ENCODE results near the gene PHPT1. TPM values are rescaled to one million over a fixed set of nuclear protein-coding genes. Genes with fewer than 3 reads are reported as not detected.
A peak's percentile ranks its signal among the peaks of the same experiment; 100 is the strongest.

Gene PHPT1
- total and polyA plus RNA-seq, 4 donors: 75.0 to 195 (median 117) TPM

DNA sequence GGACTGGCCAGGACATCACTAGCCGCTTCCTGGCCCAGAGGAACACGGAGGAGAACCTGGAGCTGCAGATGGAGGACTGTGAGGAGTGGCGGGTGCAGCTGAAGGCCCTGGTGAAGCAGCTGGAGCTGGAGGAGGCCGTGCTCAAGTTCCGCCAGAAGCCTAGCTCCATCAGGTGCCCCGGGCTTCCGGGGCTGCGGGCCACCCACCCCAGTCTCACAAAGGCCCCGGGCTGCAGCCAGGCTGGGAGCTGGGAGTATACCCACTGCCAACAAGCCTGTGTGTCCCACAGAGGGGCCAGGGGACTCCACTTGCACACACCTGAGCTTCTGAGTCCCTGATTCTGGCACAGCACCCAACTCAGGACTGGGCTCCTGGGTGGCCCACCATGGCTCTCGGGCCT is 43.1 kb upstream of the PHPT1 start:
- Histone ChIP-seq H3K4me1 (ENCODE audit: control insufficient read depth in 5 of 5, insufficient read depth in 5 of 5, low read length in 5 of 5) (peaks cover 0 to 25% (median 4%) of the 10 kb centered on the region in 5 donors), H3K27ac (ENCODE audit: low read depth in 1 of 2, low read length in 1 of 2) (no peak overlapping the region), H3K27me3 (ENCODE audit: control insufficient read depth in 3 of 3, insufficient read depth in 3 of 3, low read length in 2 of 3) (peaks cover 0 to 7% (median 3%) of the 10 kb centered on the region in 3 donors), H3K36me3 (ENCODE audit: control insufficient read depth in 4 of 4, insufficient read depth in 4 of 4, low read length in 4 of 4) (peaks cover 0 to 5% (median under 1%) of the 10 kb centered on the region in 4 donors), H3K4me3 (no peak overlapping the region), H3K9ac (ENCODE audit: insufficient read depth in 1 of 2, low read length in 2 of 2) (no peak overlapping the region), H3K9me3 (ENCODE audit: control insufficient read depth in 4 of 4, insufficient read depth in 3 of 4, low read length in 3 of 4) (no peaks in the 10 kb centered on the region)
- DNase-seq (no peak), ATAC-seq (ENCODE audit: insufficient read depth, low FRiP score) (no peak)
- WGBS, 2 donors: 96 to 97% methylated on average over 10 of the region's 10 CpGs
- TF ChIP-seq, protein P1, sequence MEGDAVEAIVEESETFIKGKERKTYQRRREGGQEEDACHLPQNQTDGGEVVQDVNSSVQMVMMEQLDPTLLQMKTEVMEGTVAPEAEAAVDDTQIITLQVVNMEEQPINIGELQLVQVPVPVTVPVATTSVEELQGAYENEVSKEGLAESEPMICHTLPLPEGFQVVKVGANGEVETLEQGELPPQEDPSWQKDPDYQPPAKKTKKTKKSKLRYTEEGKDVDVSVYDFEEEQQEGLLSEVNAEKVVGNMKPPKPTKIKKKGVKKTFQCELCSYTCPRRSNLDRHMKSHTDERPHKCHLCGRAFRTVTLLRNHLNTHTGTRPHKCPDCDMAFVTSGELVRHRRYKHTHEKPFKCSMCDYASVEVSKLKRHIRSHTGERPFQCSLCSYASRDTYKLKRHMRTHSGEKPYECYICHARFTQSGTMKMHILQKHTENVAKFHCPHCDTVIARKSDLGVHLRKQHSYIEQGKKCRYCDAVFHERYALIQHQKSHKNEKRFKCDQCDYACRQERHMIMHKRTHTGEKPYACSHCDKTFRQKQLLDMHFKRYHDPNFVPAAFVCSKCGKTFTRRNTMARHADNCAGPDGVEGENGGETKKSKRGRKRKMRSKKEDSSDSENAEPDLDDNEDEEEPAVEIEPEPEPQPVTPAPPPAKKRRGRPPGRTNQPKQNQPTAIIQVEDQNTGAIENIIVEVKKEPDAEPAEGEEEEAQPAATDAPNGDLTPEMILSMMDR (IDR thresholded peaks at IDR 0.05; ENCODE audit: control extremely low read depth, extremely low read depth): no peak

DNA sequence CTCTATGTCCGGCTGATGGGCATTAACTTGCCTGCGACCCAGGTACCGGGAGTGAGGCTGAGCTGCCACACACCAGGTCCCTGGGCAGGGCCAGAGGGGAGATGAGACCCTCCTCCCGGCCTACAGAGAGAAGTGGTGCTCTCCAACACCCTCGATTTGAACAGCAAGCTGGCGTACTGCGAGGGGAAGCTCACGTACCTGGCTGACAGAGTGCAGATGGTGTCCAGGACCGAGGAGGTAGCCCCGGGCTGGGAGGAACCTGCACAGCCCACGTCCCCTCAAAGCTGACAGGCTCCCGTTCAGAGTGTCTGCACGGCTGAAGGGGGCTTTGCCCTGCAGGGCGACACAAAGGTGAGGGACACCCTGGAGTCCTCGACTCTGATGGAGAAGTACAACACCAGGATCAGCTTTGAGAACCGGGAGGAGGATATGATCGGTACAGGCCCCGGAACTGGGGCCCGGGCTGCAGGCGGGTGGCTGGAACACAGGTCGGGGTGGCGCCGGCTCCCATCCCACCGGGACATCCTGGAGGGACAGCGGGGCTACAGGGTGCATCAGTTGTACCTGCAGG is 42.5 kb upstream of the PHPT1 start:
- no peak overlapping the region for H3K9ac ChIP-seq (ENCODE audit: insufficient read depth in 1 of 2, low read length in 2 of 2)
- H3K27ac ChIP-seq (ENCODE audit: low read depth in 1 of 2, low read length in 1 of 2): no peak overlapping the region
- TF ChIP-seq, protein P1 (IDR thresholded peaks at IDR 0.05; ENCODE audit: control extremely low read depth, extremely low read depth): no peak
- H3K9me3 ChIP-seq (ENCODE audit: control insufficient read depth in 4 of 4, insufficient read depth in 3 of 4, low read length in 3 of 4): no peaks in the 10 kb centered on the region
- H3K36me3 ChIP-seq (ENCODE audit: control insufficient read depth in 4 of 4, insufficient read depth in 4 of 4, low read length in 4 of 4): peaks cover 0 to 5% (median under 1%) of the 10 kb centered on the region in 4 donors
- ATAC-seq (ENCODE audit: insufficient read depth, low FRiP score) (no peak), DNase-seq (no peak)
- 74 to 83% methylated on average over 25 of the region's 25 CpGs for WGBS, 2 donors
- peak overlapping the region; percentile 92 for H3K4me3 ChIP-seq
- peaks cover 0 to 7% (median 3%) of the 10 kb centered on the region in 3 donors for H3K27me3 ChIP-seq (ENCODE audit: control insufficient read depth in 3 of 3, insufficient read depth in 3 of 3, low read length in 2 of 3)
- H3K4me1 ChIP-seq (ENCODE audit: control insufficient read depth in 5 of 5, insufficient read depth in 5 of 5, low read length in 5 of 5): peaks cover 0 to 25% (median 4%) of the 10 kb centered on the region in 5 donors

DNA sequence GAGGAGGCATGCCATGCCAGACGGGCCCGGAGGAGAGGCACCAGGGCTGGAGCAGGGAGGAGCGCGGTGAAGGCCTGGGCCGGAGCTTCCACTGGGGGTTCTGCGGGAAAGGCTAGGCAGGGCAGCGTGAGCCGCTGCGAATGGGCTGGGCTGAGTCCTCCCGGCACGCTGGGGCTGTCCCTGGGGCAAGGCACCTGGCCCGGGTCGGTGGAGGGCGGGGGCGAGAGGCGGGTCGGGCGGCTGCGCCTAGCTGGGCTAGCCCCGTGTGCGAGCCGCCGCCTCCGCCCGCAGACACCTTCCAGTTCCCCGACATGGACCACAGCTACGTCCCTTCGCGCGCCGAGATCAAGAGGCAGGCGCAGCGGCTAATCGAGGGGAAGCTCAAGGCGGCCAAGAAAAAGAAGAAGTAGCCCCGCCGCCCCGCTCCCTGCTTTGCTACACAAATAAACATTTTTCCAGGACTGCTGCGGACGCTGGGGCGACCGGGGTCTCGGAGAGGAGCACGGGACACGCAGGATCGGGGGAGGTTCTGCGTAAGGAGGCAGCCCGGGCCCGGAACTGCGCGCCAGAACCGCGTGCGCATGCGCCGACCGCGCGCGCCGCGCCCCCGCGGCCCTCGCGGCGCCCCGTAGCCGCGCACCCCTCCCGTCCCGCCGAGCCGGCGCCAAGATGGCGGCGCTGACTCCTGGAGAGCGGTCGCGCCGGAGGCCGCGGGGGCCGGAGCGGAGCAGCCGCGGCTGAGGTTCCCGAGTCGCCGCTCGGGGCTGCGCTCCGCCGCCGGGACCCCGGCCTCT is 41.7 kb upstream of the PHPT1 start, which contains the start of gene RABL6:
Gene RABL6 (plus strand): TSS at position 668 of the 794 bp plus-strand sequence. CDS start 249 bp downstream, outside the sequence.
- H3K4me1 ChIP-seq (ENCODE audit: control insufficient read depth in 5 of 5, insufficient read depth in 5 of 5, low read length in 5 of 5): peaks cover 0 to 25% (median 4%) of the 10 kb centered on the region in 5 donors
- WGBS, 2 donors: 1% methylated on average over 80 to 96 of the region's 96 CpGs
- peak; percentile 87 for ATAC-seq (ENCODE audit: insufficient read depth, low FRiP score)
- DNase-seq: peak; percentile 80 to 86 (median 82)
- peak within 1 kb of the TSS; percentile 92 to 94 for H3K27ac ChIP-seq (ENCODE audit: low read depth in 1 of 2, low read length in 1 of 2)
- peak within 1 kb of the TSS in 1 of 2 donors; percentile 53 for H3K9ac ChIP-seq (ENCODE audit: insufficient read depth in 1 of 2, low read length in 2 of 2)
- TF ChIP-seq, protein P1 (IDR thresholded peaks at IDR 0.05; ENCODE audit: control extremely low read depth, extremely low read depth): no peak
- peak within 1 kb of the TSS; percentile 92 for H3K4me3 ChIP-seq
- H3K9me3 ChIP-seq (ENCODE audit: control insufficient read depth in 4 of 4, insufficient read depth in 3 of 4, low read length in 3 of 4): no peaks in the 10 kb centered on the region
- no peaks in the 10 kb centered on the region for H3K27me3 ChIP-seq (ENCODE audit: control insufficient read depth in 3 of 3, insufficient read depth in 3 of 3, low read length in 2 of 3)
- H3K36me3 ChIP-seq (ENCODE audit: control insufficient read depth in 4 of 4, insufficient read depth in 4 of 4, low read length in 4 of 4): peaks cover 0 to 5% (median under 1%) of the 10 kb centered on the region in 4 donors
